HG02885 (cell line): ENCODE data around the gene ACE.

Experiments
- ATAC-seq: cut with Tn5 transposase; IDR thresholded peaks from one replicate; pipeline ENCODE4 v1.9.1; 2021; ENCODE audit warnings: mild to moderate bottlenecking; ENCODE audit not compliant: unreplicated experiment, poor library complexity

The ACE gene

GRCh38 chr17:63512896-63513644 is 36.2 kb downstream of the ACE start:
- no peak for ATAC-seq

- ATAC-seq = peak; percentile 19
These were observed 37.6 kb downstream of the ACE start for GRCh38 chr17:63514477-63514876.

GRCh38 chr17:63514974-63515373 is 38.1 kb downstream of the ACE start:
- ATAC-seq = peak; percentile 72

GRCh38 chr17:63515426-63515825 is 38.6 kb downstream of the ACE start:
- ATAC-seq = no peak

GRCh38 chr17:63516910-63517824 is 40.3 kb downstream of the ACE start:
- no peak for ATAC-seq

- ATAC-seq = no peak
These were observed 41.1 kb downstream of the ACE start for GRCh38 chr17:63517825-63518534.

- ATAC-seq = no peak
These were observed 42.4 kb downstream of the ACE start for GRCh38 chr17:63519116-63519881.

- no peak for ATAC-seq
These were observed 43.4 kb downstream of the ACE start for GRCh38 chr17:63519972-63520882.

- ATAC-seq = no peak
These were observed 46.5 kb downstream of the ACE start, which contains the start of gene KCNH6 for GRCh38 chr17:63523253-63523855. KCNH6 (plus strand) TSS chr17:63523358; CDS start chr17:63523414, 56 bp downstream.

GRCh38 chr17:63524051-63524450 is 47.2 kb downstream of the ACE start:
- ATAC-seq = no peak

- no peak for ATAC-seq
These were observed 48.5 kb downstream of the ACE start for GRCh38 chr17:63525190-63525946.

GRCh38 chr17:63526861-63527260 is 50.0 kb downstream of the ACE start:
- no peak for ATAC-seq

- no peak for ATAC-seq
These were observed 51.3 kb downstream of the ACE start for GRCh38 chr17:63528183-63528582.

GRCh38 chr17:63529711-63530556 is 53.1 kb downstream of the ACE start:
- ATAC-seq = no peak

GRCh38 chr17:63530557-63531021 is 53.7 kb downstream of the ACE start:
- ATAC-seq = no peak

GRCh38 chr17:63531022-63531965 is 54.4 kb downstream of the ACE start:
- no peak for ATAC-seq
